SHP77 (cell line): Measurements from ENCODE around the gene BABAM1.
"Not testable (repeated sequence)": the region's sequence is repeated elsewhere in the genome, so short reads cannot be mapped to it uniquely, and the experiment has no call there.

Source experiments
- DNase-seq, 2 experiments: peaks; one replicate each; lab custom pipeline; 2025; lab: John Stamatoyannopoulos, UW

The BABAM1 gene

GRCh38 chr19:17275441-17276175 is 8.4 kb downstream of the BABAM1 start:
- DNase-seq = no peak

- DNase-seq = no peak
Observed at GRCh38 chr19:17279436-17279835, 12.2 kb downstream of the BABAM1 start.

- no peak for DNase-seq
Observed at GRCh38 chr19:17281391-17282304, 14.4 kb downstream of the BABAM1 start, which contains the start of gene ANKLE1. Gene ANKLE1, plus strand, starts transcription at chr19:17281901. Its CDS starts 20 bp downstream, at chr19:17281921.

- DNase-seq = peak; percentile 84 to 86
Observed at GRCh38 chr19:17282488-17283125, 15.4 kb downstream of the BABAM1 start.

GRCh38 chr19:17283504-17283996 is 16.3 kb downstream of the BABAM1 start:
- DNase-seq = no peak

- no peak for DNase-seq
Observed at GRCh38 chr19:17285415-17286135, 18.3 kb downstream of the BABAM1 start.

GRCh38 chr19:17286263-17286662 is 19.0 kb downstream of the BABAM1 start:
- no peak for DNase-seq

- no peak for DNase-seq
Observed at GRCh38 chr19:17286752-17287151, 19.5 kb downstream of the BABAM1 start.

GRCh38 chr19:17289489-17289888 is 22.2 kb downstream of the BABAM1 start:
- DNase-seq = no peak

GRCh38 chr19:17292301-17293074 is 25.2 kb downstream of the BABAM1 start:
- peak in 1 of 2 experiments; percentile 27 for DNase-seq

GRCh38 chr19:17293605-17294004 is 26.4 kb downstream of the BABAM1 start:
- no peak for DNase-seq

GRCh38 chr19:17294051-17294891 is 27.0 kb downstream of the BABAM1 start:
- no peak for DNase-seq

- not testable (repeated sequence) for DNase-seq
Observed at GRCh38 chr19:17295551-17295950, 28.3 kb downstream of the BABAM1 start.

- DNase-seq = peak; percentile 53 to 61
Observed at GRCh38 chr19:17296273-17296672, 29.0 kb downstream of the BABAM1 start.

- DNase-seq = no peak
Observed at GRCh38 chr19:17296976-17297375, 29.7 kb downstream of the BABAM1 start.

GRCh38 chr19:17300992-17301619 is 33.9 kb downstream of the BABAM1 start:
- DNase-seq = no peak

GRCh38 chr19:17302391-17303166 is 35.3 kb downstream of the BABAM1 start:
- no peak for DNase-seq

- peak; percentile 89 to 95 for DNase-seq
Observed at GRCh38 chr19:17303167-17303939, 36.1 kb downstream of the BABAM1 start, which contains the start of gene ABHD8. Gene ABHD8, minus strand, starts transcription at chr19:17303425. Its CDS starts 1,809 bp downstream, at chr19:17301616.
